Measurements from ENCODE around the gene ARMC6.

ARMC6 gene

GRCh38 chr19:19078801-19079200 is 45.4 kb downstream of the ARMC6 start:
- TF ChIP-seq CTCF (IDR thresholded peaks at IDR 0.05; ENCODE audit: poor library complexity, severe bottlenecking), result no peak
- H3K27me3 ChIP-seq (ENCODE audit: insufficient read depth, poor library complexity, severe bottlenecking), result no peaks in the 10 kb centered on the region
- H3K27ac ChIP-seq (ENCODE audit: poor library complexity, severe bottlenecking), result no peak overlapping the region
- no peaks in the 10 kb centered on the region for H3K36me3 ChIP-seq (ENCODE audit: low read depth)
- DNase-seq (ENCODE audit: low spot score) (no peak), ATAC-seq (ENCODE audit: low read depth) (no peak)
- no peaks in the 10 kb centered on the region for H3K4me1 ChIP-seq (ENCODE audit: insufficient read depth, poor library complexity, severe bottlenecking)
- no peaks in the 10 kb centered on the region for H3K9me3 ChIP-seq (ENCODE audit: severe bottlenecking)
- no peak overlapping the region for H3K4me3 ChIP-seq (ENCODE audit: severe bottlenecking)

DNA sequence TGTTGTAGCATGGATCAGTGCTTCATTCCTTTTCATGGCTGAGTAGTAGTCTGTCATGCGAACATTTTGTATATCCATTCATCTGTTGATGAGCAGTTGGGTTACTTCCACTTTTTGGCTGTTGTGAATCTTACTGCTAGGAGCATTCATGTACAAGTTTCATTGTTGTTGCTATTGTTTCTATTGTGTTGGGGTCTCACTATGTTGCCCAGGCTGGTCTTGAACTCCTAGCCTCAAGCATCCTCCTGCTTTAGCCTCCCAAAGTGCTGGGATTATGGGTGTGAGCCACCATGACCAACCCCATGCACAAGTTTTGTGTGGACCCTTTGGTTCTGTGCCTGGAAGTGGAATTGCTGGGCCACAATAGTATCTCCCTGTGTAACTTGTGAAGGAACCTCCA is 46.2 kb downstream of the ARMC6 start:
- no peaks in the 10 kb centered on the region for H3K9me3 ChIP-seq (ENCODE audit: severe bottlenecking)
- no peaks in the 10 kb centered on the region for H3K36me3 ChIP-seq (ENCODE audit: low read depth)
- no peak overlapping the region for H3K27ac ChIP-seq (ENCODE audit: poor library complexity, severe bottlenecking)
- no peaks in the 10 kb centered on the region for H3K4me1 ChIP-seq (ENCODE audit: insufficient read depth, poor library complexity, severe bottlenecking)
- no peak overlapping the region for H3K4me3 ChIP-seq (ENCODE audit: severe bottlenecking)
- H3K27me3 ChIP-seq (ENCODE audit: insufficient read depth, poor library complexity, severe bottlenecking), result no peaks in the 10 kb centered on the region
- no peak for ATAC-seq (ENCODE audit: low read depth)
- DNase-seq (ENCODE audit: low spot score), result no peak
- TF ChIP-seq CTCF (IDR thresholded peaks at IDR 0.05; ENCODE audit: poor library complexity, severe bottlenecking), result no peak

DNA sequence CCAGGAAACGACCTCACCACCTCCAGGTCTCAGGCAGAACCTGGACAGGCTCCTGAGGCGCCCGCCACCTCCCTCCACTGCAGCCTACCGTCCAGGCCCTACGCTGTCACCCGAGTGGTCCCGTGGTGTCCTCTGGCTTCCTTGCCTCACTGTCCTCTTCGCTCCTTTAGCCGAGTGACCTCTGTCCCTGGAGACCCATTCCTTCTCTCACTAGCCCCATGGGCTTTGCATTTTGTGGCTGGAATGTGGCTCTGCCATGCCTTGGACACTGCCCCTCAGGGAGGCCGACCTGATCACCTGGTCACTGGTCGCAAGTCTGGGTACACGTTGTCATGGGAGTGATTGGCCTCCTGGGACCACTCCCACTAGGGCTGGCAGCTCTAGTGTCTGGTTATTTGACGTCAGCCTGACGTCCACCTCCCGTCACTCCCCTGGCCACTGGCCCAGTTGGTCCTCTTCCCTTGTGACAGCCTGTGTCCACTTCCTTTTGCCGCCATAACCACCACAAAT is 48.3 kb downstream of the ARMC6 start:
- Histone ChIP-seq H3K27me3 (ENCODE audit: insufficient read depth, poor library complexity, severe bottlenecking) (no peaks in the 10 kb centered on the region), H3K4me3 (ENCODE audit: severe bottlenecking) (no peak overlapping the region), H3K4me1 (ENCODE audit: insufficient read depth, poor library complexity, severe bottlenecking) (no peaks in the 10 kb centered on the region), H3K27ac (ENCODE audit: poor library complexity, severe bottlenecking) (no peak overlapping the region), H3K36me3 (ENCODE audit: low read depth) (no peaks in the 10 kb centered on the region), H3K9me3 (ENCODE audit: severe bottlenecking) (no peaks in the 10 kb centered on the region)
- ATAC-seq (ENCODE audit: low read depth) (no peak), DNase-seq (ENCODE audit: low spot score) (no peak)
- no peak for TF ChIP-seq CTCF (IDR thresholded peaks at IDR 0.05; ENCODE audit: poor library complexity, severe bottlenecking)

DNA sequence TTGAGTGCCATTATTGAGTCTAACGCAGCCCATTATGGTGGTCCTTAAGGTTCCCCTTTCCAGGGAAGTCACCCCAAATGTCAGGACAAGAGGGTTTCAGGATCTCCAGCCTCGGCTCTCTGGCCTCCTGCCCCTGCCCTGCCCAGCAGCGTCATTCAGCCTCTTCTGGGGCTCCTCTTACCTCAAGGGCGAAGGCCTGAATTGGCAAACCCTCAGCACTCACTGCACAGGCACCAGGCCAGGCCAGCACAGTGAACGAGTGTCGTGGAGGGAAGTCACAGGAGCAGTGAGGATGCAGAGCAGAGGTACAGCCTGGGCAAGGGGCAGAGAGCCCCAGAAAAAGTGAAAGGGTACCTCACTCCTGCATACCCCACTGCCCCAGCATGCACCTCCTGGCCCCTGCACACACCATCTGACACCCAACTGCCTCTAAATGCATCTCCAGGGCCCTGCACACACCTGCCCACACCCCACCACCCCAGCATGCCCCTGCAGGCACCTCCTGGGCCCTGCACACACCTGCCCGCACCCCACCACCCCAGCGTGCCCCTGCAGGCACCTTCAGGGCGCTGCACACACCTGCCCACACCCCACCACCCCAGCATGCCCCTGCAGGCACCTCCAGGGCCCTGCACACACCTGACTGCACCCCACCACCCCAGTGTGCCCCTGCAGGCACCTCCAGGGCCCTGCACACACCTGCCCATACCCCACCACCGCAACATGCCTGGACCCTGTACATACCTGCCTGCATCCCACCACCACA is 50.2 kb downstream of the ARMC6 start:
- Histone ChIP-seq H3K4me3 (ENCODE audit: severe bottlenecking) (no peak overlapping the region), H3K4me1 (ENCODE audit: insufficient read depth, poor library complexity, severe bottlenecking) (no peaks in the 10 kb centered on the region), H3K27me3 (ENCODE audit: insufficient read depth, poor library complexity, severe bottlenecking) (no peaks in the 10 kb centered on the region), H3K36me3 (ENCODE audit: low read depth) (no peaks in the 10 kb centered on the region), H3K27ac (ENCODE audit: poor library complexity, severe bottlenecking) (no peak overlapping the region), H3K9me3 (ENCODE audit: severe bottlenecking) (no peaks in the 10 kb centered on the region)
- TF ChIP-seq CTCF (IDR thresholded peaks at IDR 0.05; ENCODE audit: poor library complexity, severe bottlenecking), result no peak
- no peak for ATAC-seq (ENCODE audit: low read depth)
- no peak for DNase-seq (ENCODE audit: low spot score)

GRCh38 chr19:19087676-19088075 is 54.3 kb downstream of the ARMC6 start:
- no peak for TF ChIP-seq CTCF (IDR thresholded peaks at IDR 0.05; ENCODE audit: poor library complexity, severe bottlenecking)
- Histone ChIP-seq H3K36me3 (ENCODE audit: low read depth) (no peaks in the 10 kb centered on the region), H3K27ac (ENCODE audit: poor library complexity, severe bottlenecking) (no peak overlapping the region), H3K9me3 (ENCODE audit: severe bottlenecking) (no peaks in the 10 kb centered on the region), H3K4me1 (ENCODE audit: insufficient read depth, poor library complexity, severe bottlenecking) (no peaks in the 10 kb centered on the region), H3K27me3 (ENCODE audit: insufficient read depth, poor library complexity, severe bottlenecking) (no peaks in the 10 kb centered on the region), H3K4me3 (ENCODE audit: severe bottlenecking) (no peak overlapping the region)
- ATAC-seq (ENCODE audit: low read depth) (no peak), DNase-seq (ENCODE audit: low spot score) (no peak)

Measured in RWPE2 (cell line).